Cerebellar nuclear complex (tissue), 1 donor: ENCODE measurements around the gene CAMTA1.
"Not testable (repeated sequence)": the region's sequence is repeated elsewhere in the genome, so short reads cannot be mapped to it uniquely, and the experiment has no call there.

Source experiments
- DNase-seq, 2 experiments: peaks; one replicate each; lab custom pipeline; 2025; lab: John Stamatoyannopoulos, UW

The CAMTA1 gene

GRCh38 chr1:7372477-7373120 is 587.3 kb downstream of the CAMTA1 start:
- no peak for DNase-seq

GRCh38 chr1:7373251-7373650 is 588.0 kb downstream of the CAMTA1 start:
- DNase-seq, result no peak

GRCh38 chr1:7373876-7374562 is 588.8 kb downstream of the CAMTA1 start:
- DNase-seq, result no peak

GRCh38 chr1:7374563-7375160 is 589.4 kb downstream of the CAMTA1 start:
- DNase-seq, result no peak

GRCh38 chr1:7375329-7375728 is 590.1 kb downstream of the CAMTA1 start:
- no peak for DNase-seq

- DNase-seq, result no peak
Measured at GRCh38 chr1:7375781-7376660, 590.8 kb downstream of the CAMTA1 start.

GRCh38 chr1:7376676-7377075 is 591.4 kb downstream of the CAMTA1 start:
- no peak for DNase-seq

GRCh38 chr1:7378346-7379130 is 593.3 kb downstream of the CAMTA1 start:
- DNase-seq, result no peak

- no peak for DNase-seq
Measured at GRCh38 chr1:7379441-7379971, 594.3 kb downstream of the CAMTA1 start.

- DNase-seq, result not testable (repeated sequence)
Measured at GRCh38 chr1:7380068-7380467, 594.8 kb downstream of the CAMTA1 start.

- no peak for DNase-seq
Measured at GRCh38 chr1:7380712-7381111, 595.5 kb downstream of the CAMTA1 start.

- not testable (repeated sequence) for DNase-seq
Measured at GRCh38 chr1:7381729-7382128, 596.5 kb downstream of the CAMTA1 start.

- no peak for DNase-seq
Measured at GRCh38 chr1:7382971-7383370, 597.7 kb downstream of the CAMTA1 start.

GRCh38 chr1:7383671-7384520 is 598.6 kb downstream of the CAMTA1 start:
- DNase-seq, result no peak

GRCh38 chr1:7384679-7385078 is 599.4 kb downstream of the CAMTA1 start:
- DNase-seq, result no peak

GRCh38 chr1:7385471-7386225 is 600.4 kb downstream of the CAMTA1 start:
- no peak for DNase-seq

- no peak for DNase-seq
Measured at GRCh38 chr1:7386226-7387052, 601.2 kb downstream of the CAMTA1 start.

GRCh38 chr1:7387053-7387927 is 602.0 kb downstream of the CAMTA1 start:
- no peak for DNase-seq
